COLO668 (cell line): ENCODE results near the gene CDC5L.
"Not testable (repeated sequence)": the region's sequence is repeated elsewhere in the genome, so short reads cannot be mapped to it uniquely, and the experiment has no call there.

Experiments used
- DNase-seq: peaks from one replicate; lab custom pipeline; 2025; ENCODE audit not compliant: unreplicated experiment; lab: John Stamatoyannopoulos, UW

The CDC5L gene

DNA sequence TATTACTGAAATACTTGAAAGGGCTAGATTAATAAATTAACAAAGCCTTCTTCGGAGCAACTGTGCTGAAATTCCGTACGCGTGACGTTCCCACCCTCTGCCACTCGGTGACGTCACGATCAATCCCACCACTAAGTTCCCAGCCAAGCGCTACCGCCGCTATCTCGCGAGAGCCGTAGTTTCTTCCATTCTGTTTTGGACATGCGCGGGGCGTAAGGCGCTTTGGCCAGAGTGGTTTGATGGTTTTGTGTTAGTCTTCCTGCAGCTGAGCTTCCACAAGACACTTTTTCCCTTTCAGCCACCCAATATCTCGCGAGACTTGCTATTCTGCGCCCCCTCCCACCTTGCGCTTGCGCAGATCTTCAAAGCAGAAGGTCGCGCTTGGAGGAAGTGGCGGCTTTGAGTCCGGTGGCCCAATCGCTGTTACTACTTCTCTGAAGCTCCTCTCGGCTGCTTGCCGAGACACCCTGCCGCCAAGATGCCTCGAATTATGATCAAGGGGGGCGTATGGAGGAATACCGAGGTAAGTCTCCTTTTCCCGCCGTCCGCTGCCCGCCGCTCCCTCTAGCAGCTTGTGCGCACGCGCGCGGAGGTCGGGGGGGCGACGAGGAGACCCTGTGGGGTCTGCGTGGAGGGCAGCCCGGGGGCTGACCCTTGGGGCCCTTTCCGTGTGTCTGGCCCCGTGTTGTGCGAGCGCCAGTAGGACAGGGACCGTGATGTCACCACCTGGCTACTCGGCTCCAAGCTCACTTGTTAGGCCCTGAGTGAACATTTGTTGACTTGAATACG lies at the start of gene CDC5L:
Gene CDC5L, plus strand, starts transcription at position 361 of the 789 bp plus-strand sequence. Its CDS starts 118 bp downstream, at position 479.
- peak; percentile 93 for DNase-seq

- DNase-seq: peak; percentile 46
Observed at GRCh38 chr6:44338228-44339122, 49.0 kb upstream of the CDC5L start.

- DNase-seq: no peak
Observed at GRCh38 chr6:44339301-44339700, 48.2 kb upstream of the CDC5L start.

GRCh38 chr6:44339763-44340625 lies 47.5 kb upstream of the CDC5L start:
- DNase-seq: no peak

GRCh38 chr6:44341095-44341890 lies 46.2 kb upstream of the CDC5L start:
- DNase-seq: no peak

GRCh38 chr6:44342052-44342451 lies 45.5 kb upstream of the CDC5L start:
- DNase-seq: no peak

DNA sequence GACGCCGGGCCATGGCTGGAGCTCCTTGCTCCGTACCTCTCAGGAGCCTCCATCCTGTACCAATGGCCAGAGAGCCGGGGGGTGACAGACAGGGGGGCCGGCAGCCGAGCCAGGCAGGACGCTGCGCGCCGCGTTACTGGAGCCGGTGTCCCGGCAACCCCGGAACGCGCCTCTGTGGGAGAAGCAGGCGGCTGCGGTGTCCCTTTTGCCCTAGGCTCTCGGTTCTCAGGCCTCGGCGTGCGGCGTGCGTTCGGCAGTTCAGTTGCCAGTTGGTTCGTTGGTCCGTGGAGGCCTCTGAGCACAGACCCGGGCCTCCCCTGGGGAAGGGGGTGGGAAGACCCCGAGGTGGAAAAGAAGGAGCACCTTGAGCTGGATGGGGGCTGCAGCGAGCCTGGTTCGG lies 45.0 kb upstream of the CDC5L start, which contains the start of gene SPATS1:
Gene SPATS1, plus strand, starts transcription at position 162 of the 400 bp plus-strand sequence. CDS start 446 bp downstream, outside the sequence.
- DNase-seq: peak; percentile 4

DNA sequence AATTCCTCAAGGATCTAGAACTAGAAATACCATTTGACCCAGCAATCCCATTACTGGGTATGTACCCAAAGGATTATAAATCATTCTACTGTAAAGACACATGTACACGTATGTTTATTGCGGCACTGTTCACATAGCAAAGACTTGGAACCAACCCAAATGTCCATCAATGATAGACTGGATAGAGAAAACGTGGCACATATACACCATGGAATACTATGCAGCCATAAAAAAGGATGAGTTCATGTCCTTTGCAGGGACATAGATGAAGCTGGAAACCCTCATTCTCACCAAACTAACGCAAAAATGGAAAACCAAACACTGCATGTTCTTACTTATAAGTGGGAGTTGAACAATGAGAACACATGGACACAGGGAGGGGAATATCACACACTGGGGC lies 40.7 kb upstream of the CDC5L start:
- DNase-seq: not testable (repeated sequence)

- no peak for DNase-seq
Observed at GRCh38 chr6:44349904-44350649, 37.4 kb upstream of the CDC5L start.

- not testable (repeated sequence) for DNase-seq
Observed at GRCh38 chr6:44350650-44350994, 36.9 kb upstream of the CDC5L start.

DNA sequence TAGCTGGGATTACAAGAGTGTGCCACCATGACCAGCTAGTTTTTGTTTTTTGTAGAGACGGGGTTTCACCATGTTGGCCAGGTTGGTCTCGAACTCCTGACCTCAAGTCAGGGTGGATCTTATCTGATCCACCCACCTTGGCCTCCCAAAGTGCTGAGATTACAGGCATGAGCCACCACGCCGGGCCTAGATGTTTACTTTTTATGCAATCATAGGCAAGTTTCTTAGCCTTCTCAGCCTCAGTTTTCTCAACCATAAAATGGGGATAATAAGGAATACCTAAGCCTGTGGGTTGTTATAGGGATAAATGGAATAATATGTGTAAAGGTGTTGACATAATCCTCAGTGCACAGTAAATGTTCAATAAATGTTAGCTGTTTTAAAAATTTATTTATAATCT lies 35.2 kb upstream of the CDC5L start:
- no peak for DNase-seq

- DNase-seq: no peak
Observed at GRCh38 chr6:44353336-44353735, 34.2 kb upstream of the CDC5L start.

DNA sequence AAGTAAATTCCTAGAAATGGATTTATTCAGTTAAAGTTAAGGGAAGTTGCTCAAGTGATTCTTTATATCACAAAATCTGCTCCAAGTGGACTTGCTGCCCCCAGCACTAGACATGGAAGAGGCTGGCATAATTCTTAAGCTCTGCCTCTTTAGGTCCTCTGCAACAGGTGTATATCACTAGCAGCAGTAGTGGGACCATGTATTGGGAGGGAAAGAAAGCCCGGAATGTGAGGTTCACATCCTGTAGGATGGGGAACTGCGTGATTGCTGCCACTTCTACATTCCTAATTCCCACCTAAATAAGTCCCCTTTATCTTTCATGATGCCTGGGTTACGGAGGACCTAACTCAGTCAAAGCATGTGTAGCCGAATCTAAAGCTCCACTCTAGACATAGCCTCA lies 31.9 kb upstream of the CDC5L start:
- DNase-seq: no peak

GRCh38 chr6:44356487-44356886 lies 31.0 kb upstream of the CDC5L start:
- no peak for DNase-seq

- no peak for DNase-seq
Observed at GRCh38 chr6:44359973-44360372, 27.5 kb upstream of the CDC5L start.

GRCh38 chr6:44361947-44362346 lies 25.6 kb upstream of the CDC5L start:
- no peak for DNase-seq

GRCh38 chr6:44363377-44363926 lies 24.1 kb upstream of the CDC5L start:
- DNase-seq: no peak

DNA sequence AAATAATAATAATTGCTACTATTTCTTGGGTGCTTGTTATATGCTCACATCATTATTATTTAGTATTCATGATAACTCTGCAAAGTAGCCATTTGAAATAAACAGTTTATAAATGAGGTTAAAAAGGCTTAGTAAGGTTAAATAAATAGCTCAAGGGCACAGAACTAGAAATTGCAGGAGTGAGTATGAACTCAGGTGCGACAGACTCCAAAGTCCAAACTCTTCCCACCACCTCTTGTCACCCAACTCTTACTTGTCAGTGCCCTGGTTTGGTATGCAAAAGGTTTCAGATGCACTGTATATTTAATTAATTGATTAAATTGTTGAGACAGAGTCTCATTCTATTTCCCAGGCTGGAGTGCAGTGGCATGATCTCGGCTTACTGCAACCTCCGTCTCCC lies 20.7 kb upstream of the CDC5L start:
- no peak for DNase-seq

GRCh38 chr6:44367681-44368080 lies 19.8 kb upstream of the CDC5L start:
- no peak for DNase-seq
